Activated T-cell treated with anti-CD3 and anti-CD28 coated beads for 48 hours (primary cell): Measurements from ENCODE around the gene TIGIT.
"Not testable (repeated sequence)": the region's sequence is repeated elsewhere in the genome, so short reads cannot be mapped to it uniquely, and the experiment has no call there.

Experiments
- DNase-seq: peaks from one replicate; pipeline ENCODE4 v3.0.0-alpha.2; 2020; ENCODE audit warnings: low read depth

The TIGIT gene

DNA sequence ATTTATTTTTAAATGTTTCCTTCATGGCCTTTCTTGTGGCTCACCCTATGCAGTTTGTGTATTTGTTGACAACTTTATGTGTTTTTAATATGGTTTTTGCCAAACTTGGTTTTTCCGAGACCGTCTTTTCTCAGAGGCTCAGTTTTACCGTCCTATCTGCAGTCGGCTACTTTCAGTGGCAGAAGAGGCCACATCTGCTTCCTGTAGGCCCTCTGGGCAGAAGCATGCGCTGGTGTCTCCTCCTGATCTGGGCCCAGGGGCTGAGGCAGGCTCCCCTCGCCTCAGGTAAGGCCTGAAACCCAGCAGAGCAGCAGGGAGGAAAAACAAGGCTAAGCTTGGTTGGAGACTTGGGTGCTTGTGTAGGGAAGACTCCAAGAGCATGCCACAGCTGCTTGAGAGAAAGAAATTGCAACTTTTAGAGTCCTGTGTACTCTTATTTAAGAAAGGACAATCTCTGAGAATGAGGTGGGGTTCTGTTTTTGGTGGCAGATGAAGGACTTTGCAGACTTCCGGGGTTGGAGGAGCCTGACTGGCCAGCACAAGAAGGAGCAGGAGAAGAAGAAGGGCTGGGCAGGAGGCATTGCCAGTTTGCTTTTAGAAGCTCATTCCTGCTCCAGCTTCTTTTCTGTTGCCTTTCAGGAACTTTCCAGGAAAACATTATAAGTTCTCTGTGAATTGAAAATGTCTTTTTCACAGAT is at the start of gene TIGIT:
TIGIT (plus strand) TSS at position 191 of the 698 bp plus-strand sequence; CDS start at position 225, 34 bp downstream.
- DNase-seq = no peak

DNA sequence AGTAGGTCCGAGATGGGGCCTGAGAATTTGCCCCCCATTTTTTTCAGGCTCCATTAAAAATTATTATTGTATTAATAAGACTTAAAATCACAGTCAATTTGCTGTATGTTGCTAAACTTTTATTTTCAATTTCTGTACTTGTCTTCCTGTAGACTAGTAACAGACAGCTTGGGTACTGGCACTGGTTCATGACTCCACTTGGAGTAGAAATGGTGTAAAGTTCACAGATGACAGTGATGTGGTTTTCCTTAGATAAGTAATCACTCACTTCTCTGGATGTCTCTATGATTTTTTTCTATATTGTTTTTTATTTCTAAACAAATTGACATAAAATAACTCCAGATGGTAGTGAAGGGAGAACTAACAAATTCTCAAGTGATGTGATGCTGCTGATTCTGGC is 40.9 kb upstream of the TIGIT start:
- DNase-seq = no peak

DNA sequence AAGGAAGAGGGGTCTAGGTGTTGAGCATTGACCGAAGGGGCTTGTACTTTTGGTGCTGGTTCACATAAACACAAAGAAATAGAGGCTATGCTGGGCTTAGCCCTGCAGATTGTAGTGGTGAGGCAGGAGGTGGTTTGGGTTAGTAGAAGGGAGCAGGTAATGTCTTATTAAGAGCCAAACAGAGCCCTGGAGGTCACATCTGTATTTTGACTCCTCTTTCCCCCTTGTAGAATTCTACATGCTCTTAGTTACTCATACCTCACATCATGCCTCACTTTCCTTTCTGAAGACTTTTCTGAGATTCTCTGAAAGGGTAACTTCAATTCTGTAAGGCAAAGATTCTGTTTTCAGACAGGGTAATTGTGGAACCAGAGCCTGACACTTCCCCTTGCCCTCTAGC is 40.3 kb upstream of the TIGIT start:
- no peak for DNase-seq

GRCh38 chr3:114259566-114259965 is 34.3 kb upstream of the TIGIT start:
- no peak for DNase-seq

- DNase-seq = no peak
Measured at GRCh38 chr3:114260152-114260551, 33.7 kb upstream of the TIGIT start.

DNA sequence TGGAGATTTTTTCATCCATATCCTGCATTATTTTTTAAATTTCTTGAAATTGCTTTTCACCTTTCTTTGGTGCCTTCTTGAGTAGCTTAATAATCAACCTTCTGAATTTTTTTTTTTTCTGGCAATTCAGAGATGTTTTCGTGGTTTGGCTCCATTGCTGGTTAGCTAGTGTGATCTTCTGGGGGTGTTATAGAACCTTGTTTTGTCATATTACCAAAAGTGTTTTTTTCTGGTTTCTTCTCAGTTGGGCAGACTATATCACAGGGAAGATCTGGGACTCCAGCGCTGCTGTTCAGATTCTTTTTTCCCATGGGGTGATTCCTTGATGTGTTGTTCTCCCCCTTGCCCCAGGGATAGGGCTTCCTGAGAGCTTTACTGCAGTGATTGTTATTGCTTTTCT is 23.8 kb upstream of the TIGIT start:
- DNase-seq = no peak

GRCh38 chr3:114272271-114272670 is 21.6 kb upstream of the TIGIT start:
- DNase-seq = no peak

GRCh38 chr3:114274929-114275328 is 18.9 kb upstream of the TIGIT start:
- no peak for DNase-seq

DNA sequence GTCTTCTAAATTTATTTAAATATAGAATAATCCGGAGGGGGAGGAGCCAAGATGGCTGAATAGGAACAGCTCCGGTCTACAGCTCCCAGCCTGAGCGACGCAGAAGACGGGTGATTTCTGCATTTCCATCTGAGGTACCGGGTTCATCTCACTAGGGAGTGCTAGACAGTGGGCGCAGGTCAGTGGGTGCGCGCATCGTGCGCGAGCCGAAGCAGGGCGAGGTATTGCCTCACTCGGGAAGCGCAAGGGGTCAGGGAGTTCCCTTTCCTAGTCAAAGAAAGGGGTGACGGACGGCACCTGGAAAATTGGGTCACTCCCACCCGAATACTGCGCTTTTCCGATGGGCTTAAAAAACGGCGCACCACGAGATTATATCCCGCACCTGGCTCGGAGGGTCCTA is 17.0 kb upstream of the TIGIT start:
- not testable (repeated sequence) for DNase-seq

DNA sequence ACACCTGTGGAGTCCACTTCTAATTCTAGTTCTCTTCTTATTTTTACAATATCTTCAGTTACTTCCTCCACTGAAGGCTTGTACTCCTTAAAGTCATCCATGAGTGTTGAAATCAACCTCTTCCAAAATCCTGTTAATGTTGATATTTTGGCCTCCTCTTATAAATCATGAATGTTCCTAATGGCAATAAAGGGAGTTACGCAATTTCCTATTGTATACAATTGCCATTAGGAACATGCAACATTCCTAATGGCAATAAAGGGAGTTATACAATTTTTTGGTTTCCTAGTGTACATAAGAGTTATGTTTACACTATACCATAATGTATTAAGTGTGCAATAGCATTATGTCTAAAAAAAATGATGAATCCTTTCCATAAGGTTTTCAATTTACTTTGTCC is 9.2 kb upstream of the TIGIT start:
- DNase-seq = no peak

- no peak for DNase-seq
Measured at GRCh38 chr3:114285648-114286230, 8.1 kb upstream of the TIGIT start.

GRCh38 chr3:114286266-114286665 is 7.6 kb upstream of the TIGIT start:
- no peak for DNase-seq

GRCh38 chr3:114290911-114291901 is 2.6 kb upstream of the TIGIT start:
- peak; percentile 86 for DNase-seq

GRCh38 chr3:114294940-114295480 is 1.2 kb downstream of the TIGIT start:
- DNase-seq = no peak

DNA sequence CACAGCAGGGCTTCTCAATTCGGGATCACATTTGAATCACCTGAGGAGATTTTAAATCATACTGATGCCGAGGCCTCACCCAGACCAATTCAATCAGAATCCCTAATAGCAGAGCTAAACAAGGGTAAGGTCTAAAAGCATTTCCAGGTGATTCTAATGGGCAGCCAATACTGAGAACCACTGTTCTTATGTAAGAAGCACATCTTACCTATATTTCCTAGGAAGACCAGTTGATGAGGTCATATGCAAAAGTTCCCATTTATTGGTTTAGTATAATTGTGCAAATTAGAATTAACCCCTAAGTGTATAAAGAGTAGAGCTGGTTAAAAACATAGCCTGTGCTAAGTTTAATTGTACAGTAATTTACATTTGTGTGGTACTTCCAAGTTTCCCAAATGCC is 2.1 kb downstream of the TIGIT start:
- DNase-seq = no peak

DNA sequence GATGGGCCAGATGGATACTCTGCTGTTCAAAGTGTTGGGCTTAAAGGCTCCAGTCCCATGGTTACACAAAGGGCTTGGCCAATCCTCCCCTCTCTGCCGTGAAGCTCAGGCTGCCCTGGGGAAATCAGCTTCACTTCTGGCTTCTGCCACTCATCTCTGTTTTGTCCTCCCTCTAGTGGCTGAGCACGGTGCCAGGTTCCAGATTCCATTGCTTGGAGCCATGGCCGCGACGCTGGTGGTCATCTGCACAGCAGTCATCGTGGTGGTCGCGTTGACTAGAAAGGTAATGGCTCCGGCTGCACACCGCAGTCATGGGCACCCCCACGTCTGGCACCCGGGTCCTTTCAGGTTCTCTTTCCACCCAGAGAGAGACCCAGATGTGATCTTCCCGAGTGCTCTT is 5.6 kb downstream of the TIGIT start:
- no peak for DNase-seq

DNA sequence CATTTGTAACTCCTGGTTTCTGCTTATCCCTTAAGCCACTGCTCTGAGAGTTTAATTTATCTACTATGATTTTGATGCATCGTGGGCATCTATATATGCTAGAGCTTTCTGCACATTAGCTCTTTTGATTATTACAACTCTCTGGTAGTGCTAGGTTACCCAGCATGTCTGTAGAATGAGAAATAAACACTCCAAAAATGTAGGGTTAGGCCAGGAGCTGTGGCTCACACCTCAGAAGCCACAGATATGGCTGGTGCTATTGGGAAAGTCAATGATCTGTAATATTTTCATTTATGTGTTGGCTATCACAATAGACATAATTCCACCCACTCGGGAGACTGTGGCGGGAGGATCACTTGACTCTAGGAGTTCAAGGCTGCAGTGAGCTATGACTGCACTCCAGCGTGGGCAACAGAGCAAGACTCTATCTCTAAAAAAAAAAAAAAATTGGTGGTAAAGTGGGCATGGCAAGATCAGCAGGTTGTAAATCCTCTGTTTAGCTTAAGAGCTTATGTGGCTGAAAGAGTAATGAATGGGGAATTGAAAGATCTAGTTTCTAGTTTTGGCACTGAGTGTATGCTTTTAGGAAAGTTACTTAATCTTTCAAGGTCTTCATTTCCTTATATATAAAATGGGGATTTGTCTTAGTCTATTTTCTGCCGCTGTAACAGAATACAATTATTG is 6.3 kb downstream of the TIGIT start:
- no peak for DNase-seq

DNA sequence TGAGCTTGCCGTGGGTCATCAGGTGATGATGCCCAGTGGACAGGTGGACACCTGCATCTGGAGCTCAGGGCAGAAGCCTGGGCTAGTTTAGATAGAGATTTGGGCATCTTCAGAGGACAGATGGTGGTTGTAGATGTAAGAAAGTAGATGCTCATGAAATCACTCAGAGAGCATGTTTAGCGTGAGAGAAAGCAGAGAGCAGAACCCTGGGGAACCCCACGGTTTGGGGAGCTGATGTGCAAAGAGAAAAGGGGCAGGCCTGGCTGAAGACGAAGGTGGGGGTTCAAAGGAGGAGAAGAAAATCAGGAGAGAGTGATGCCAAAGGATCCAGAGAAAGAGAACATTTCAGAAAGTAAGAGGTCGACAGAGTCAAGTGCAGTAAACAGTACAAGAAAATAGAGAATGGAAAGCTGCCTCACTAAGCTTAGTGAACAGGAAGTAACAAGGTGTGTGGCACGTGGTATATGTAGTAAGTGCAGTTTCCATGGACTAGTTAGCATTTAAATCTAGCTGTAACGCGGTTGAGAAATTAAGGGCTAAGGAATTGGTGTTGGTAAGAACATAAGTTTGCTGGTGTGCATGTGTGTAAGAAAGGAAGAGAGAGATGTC is 13.5 kb downstream of the TIGIT start:
- no peak for DNase-seq

GRCh38 chr3:114307832-114308231 is 14.0 kb downstream of the TIGIT start:
- no peak for DNase-seq

GRCh38 chr3:114308377-114308776 is 14.5 kb downstream of the TIGIT start:
- DNase-seq = no peak

- DNase-seq = peak; percentile 42
Measured at GRCh38 chr3:114308830-114309229, 15.0 kb downstream of the TIGIT start.
